HCT116 (cell line): ENCODE data around the gene TCF7L2. TPM values are rescaled to one million over a fixed set of nuclear protein-coding genes. Genes with fewer than 3 reads are reported as not detected.

Experiments used
- ATAC-seq: fragments of 200-7000 bp; cut with Tn5 transposase; 2 replicates; pipeline ENCODE4 v1.9.1; 2020; ENCODE audit warnings: mild to moderate bottlenecking, moderate library complexity
- BruUV-seq: library from RNA; stranded (reverse); fragments of 400-500 nt; replicated peaks from 2 replicates; lab custom pipeline; 2021; lab: Mats Ljungman, UMichigan
- CTCF ChIA-PET: fragments of 300-600 bp; sonication (Branson Sonifier 250); formaldehyde crosslinking; loops from one replicate; lab custom pipeline; 2021; ENCODE audit warnings: antibody characterized with exemption; lab: Charles Lee
- POLR2A ChIA-PET: fragments of 300-600, 350-600 bp; sonication (Branson Sonifier 250); formaldehyde crosslinking; loops from one replicate; lab custom pipeline; 2021; ENCODE audit warnings: antibody characterized with exemption; lab: Charles Lee
- RAD21 ChIA-PET, 2 experiments: fragments of 300-600 bp; sonication (Branson Sonifier 250); formaldehyde crosslinking; loops; one replicate each; lab custom pipeline; 2023; ENCODE audit warnings: low total read pairs in 2 of 2; ENCODE audit not compliant: uncharacterized antibody in 2 of 2, unreplicated experiment in 2 of 2, low non-redundant PET in 1 of 2; lab: Charles Lee
- DNase-seq: peaks from one replicate; pipeline ENCODE4 v3.0.0-alpha.2; 2010; ENCODE audit warnings: low read depth, low spot score
- H2AFZ ChIP-seq: fragments of 200-600 bp; shearing (Covaris generic), sonication (generic); 2 replicates; pipeline ENCODE4 v1.6.1; 2017; ENCODE audit warnings: low read depth, mixed run types, mixed read lengths, antibody characterized with exemption, low read length; ENCODE audit not compliant: poor library complexity, severe bottlenecking
- H3K27ac ChIP-seq: 2 replicates; pipeline ENCODE4 v1.5.1; 2012; ENCODE audit warnings: low read depth, low read length
- H3K27me3 ChIP-seq: fragments of 200-600 bp; sonication (generic); 2 replicates; pipeline ENCODE4 v1.6.1; 2016; ENCODE audit warnings: mixed run types, low read length, mixed read lengths; ENCODE audit not compliant: insufficient read depth
- H3K36me3 ChIP-seq, 2 experiments: fragments of 200-500 bp in 1 of 2; fragments of 200-600 bp in 1 of 2; sonication (Bioruptor generic) in 1 of 2; sonication (generic) in 1 of 2; 2 replicates each; pipeline versions ENCODE4 v1.5.1 to v1.6.1; 2014 to 2016; ENCODE audit warnings: low read length in 2 of 2, inconsistent platforms in 1 of 2, mixed read lengths in 1 of 2, mixed run types in 1 of 2; ENCODE audit not compliant: insufficient read depth in 2 of 2, control insufficient read depth in 1 of 2
- H3K4me1 ChIP-seq, 2 experiments: fragments of 200-600 bp in 1 of 2; sonication (generic) in 1 of 2; 2 replicates each; pipeline versions ENCODE4 v1.5.1 to v1.6.1; 2012 to 2017; ENCODE audit warnings: low read length in 2 of 2, inconsistent platforms in 1 of 2, mild to moderate bottlenecking in 1 of 2, mixed read lengths in 1 of 2, mixed run types in 1 of 2, moderate library complexity in 1 of 2; ENCODE audit not compliant: insufficient read depth in 2 of 2, control insufficient read depth in 1 of 2
- H3K4me2 ChIP-seq: fragments of 200-600 bp; sonication (generic); 2 replicates; pipeline ENCODE4 v1.6.1; 2017; ENCODE audit warnings: mixed run types, low read length, mixed read lengths
- H3K4me3 ChIP-seq, 2 experiments: fragments of 200-600 bp in 1 of 2; sonication (generic) in 1 of 2; replicated peaks in 1 of 2; 2 replicates each; pipeline ENCODE4 v1.5.1; 2011 to 2016; ENCODE audit warnings: low read length in 2 of 2, control low read depth in 1 of 2, low read depth in 1 of 2, mild to moderate bottlenecking in 1 of 2, mixed read lengths in 1 of 2, mixed run types in 1 of 2
- H3K79me2 ChIP-seq: fragments of 200-600 bp; sonication (generic); 2 replicates; pipeline ENCODE4 v1.6.1; 2017; ENCODE audit warnings: mild to moderate bottlenecking, mixed run types, low read length, moderate library complexity, mixed read lengths; ENCODE audit not compliant: insufficient read depth
- H3K9ac ChIP-seq: fragments of 200-600 bp; sonication (generic); 2 replicates; pipeline ENCODE4 v1.6.1; 2016; ENCODE audit warnings: low read length, mixed read lengths
- H3K9me2 ChIP-seq: fragments of 200-600 bp; sonication (generic), shearing (Covaris generic); 2 replicates; pipeline ENCODE4 v1.6.1; 2017; ENCODE audit warnings: mixed run types, mild to moderate bottlenecking, moderate library complexity; ENCODE audit not compliant: insufficient read depth
- H3K9me3 ChIP-seq, 2 experiments: fragments of 200-500 bp in 1 of 2; fragments of 200-600 bp in 1 of 2; sonication (Bioruptor generic) in 1 of 2; sonication (generic) in 1 of 2; 2 replicates each; pipeline ENCODE4 v1.6.1; 2014 to 2017; ENCODE audit warnings: low read length in 2 of 2, mixed read lengths in 2 of 2, inconsistent platforms in 1 of 2, low read depth in 1 of 2, mild to moderate bottlenecking in 1 of 2, mixed run types in 1 of 2, moderate library complexity in 1 of 2; ENCODE audit not compliant: control insufficient read depth in 1 of 2, insufficient read depth in 1 of 2
- H4K20me1 ChIP-seq: fragments of 200-600 bp; sonication (generic), shearing (Covaris generic); 2 replicates; pipeline ENCODE4 v1.6.1; 2017; ENCODE audit warnings: mixed run types, mild to moderate bottlenecking, moderate library complexity; ENCODE audit not compliant: insufficient read depth
- CBX3 ChIP-seq: IDR thresholded peaks from 2 replicates; pipeline ENCODE4 v1.6.1; 2012; ENCODE audit warnings: low read depth
- CEBPB ChIP-seq: IDR thresholded peaks from 2 replicates; pipeline ENCODE4 v1.6.1; 2012; ENCODE audit warnings: low read depth
- ELF1 ChIP-seq: IDR thresholded peaks from 2 replicates; pipeline ENCODE4 v1.6.1; 2012; ENCODE audit warnings: low read depth, borderline replicate concordance
- EZH2 ChIP-seq: fragments of 200-600 bp; sonication (generic); IDR thresholded peaks from 2 replicates; pipeline ENCODE4 v1.6.1; 2017; ENCODE audit warnings: antibody characterized with exemption, mixed run types
- FOSL1 ChIP-seq: IDR thresholded peaks from 2 replicates; pipeline ENCODE4 v1.6.1; 2012; ENCODE audit warnings: low read depth
- JUND ChIP-seq: IDR thresholded peaks from 2 replicates; pipeline ENCODE4 v1.6.1; 2012
- POLR2AphosphoS5 ChIP-seq: IDR thresholded peaks from 2 replicates; pipeline ENCODE4 v1.6.1; 2011; ENCODE audit warnings: mild to moderate bottlenecking, low read depth, low read length, moderate library complexity
- RAD21 ChIP-seq: IDR thresholded peaks from 2 replicates; pipeline ENCODE4 v1.6.1; 2012; ENCODE audit warnings: low read depth, mild to moderate bottlenecking
- REST ChIP-seq: IDR thresholded peaks from 2 replicates; pipeline ENCODE4 v1.6.1; 2012; ENCODE audit warnings: low read depth
- SIN3A ChIP-seq: IDR thresholded peaks from 2 replicates; pipeline ENCODE4 v1.6.1; 2012; ENCODE audit warnings: low read depth
- SP1 ChIP-seq: IDR thresholded peaks from 2 replicates; pipeline ENCODE4 v1.6.1; 2012; ENCODE audit warnings: low read depth
- SRF ChIP-seq: IDR thresholded peaks from 2 replicates; pipeline ENCODE4 v1.6.1; 2012; ENCODE audit warnings: low read depth
- TCF7L2 ChIP-seq: IDR thresholded peaks from 2 replicates; pipeline ENCODE4 v1.7.0; 2011; ENCODE audit warnings: borderline replicate concordance, inconsistent platforms; ENCODE audit not compliant: insufficient read depth, insufficient read length; ENCODE audit errors: extremely low read depth
- YY1 ChIP-seq: IDR thresholded peaks from 2 replicates; pipeline ENCODE4 v1.6.1; 2011; ENCODE audit warnings: low read length, low read depth, moderate library complexity, mild to moderate bottlenecking; ENCODE audit not compliant: insufficient replicate concordance; ENCODE audit errors: extremely low read depth
- ZBTB33 ChIP-seq: IDR thresholded peaks from 2 replicates; pipeline ENCODE4 v1.6.1; 2011; ENCODE audit warnings: mild to moderate bottlenecking, low read length, moderate library complexity; ENCODE audit not compliant: insufficient replicate concordance; ENCODE audit errors: extremely low read depth
- ZFX ChIP-seq: fragments of 450-650 bp; IDR thresholded peaks from 2 replicates; pipeline ENCODE4 v1.6.1; 2017
- ZNF274 ChIP-seq: fragments of 200-500 bp; sonication (Bioruptor generic); IDR thresholded peaks from 2 replicates; pipeline ENCODE4 v1.6.1; 2014; ENCODE audit warnings: mild to moderate bottlenecking, low read depth, low read length, inconsistent platforms
- intact Hi-C: fragments of 100-400 bp; cut with micrococcal nuclease; formaldehyde crosslinking; loops from 2 replicates; pipeline ENCODE4 v1.10.0; 2022
- total RNA-seq: library from RNA; stranded (reverse); gene quantifications from one replicate; pipeline ENCODE4 v1.2.1, GENCODE V29; 2021; ENCODE audit not compliant: unreplicated experiment
- TF ChIP-seq, protein P1 (sequence below), 3 experiments: fragments of 200-600 bp in 1 of 3; sonication (generic) in 1 of 3; IDR thresholded peaks in 2 of 3; conservative IDR thresholded peaks in 1 of 3; 2 replicates each; pipeline ENCODE4 v1.5.1; 2012 to 2017; ENCODE audit warnings: low read depth in 2 of 3, low read length in 2 of 3, antibody characterized with exemption in 1 of 3, borderline replicate concordance in 1 of 3, control low read depth in 1 of 3, mild to moderate bottlenecking in 1 of 3, mixed read lengths in 1 of 3, mixed run types in 1 of 3, moderate library complexity in 1 of 3; ENCODE audit not compliant: insufficient read depth in 1 of 3
- TF ChIP-seq, protein P2 (sequence below): IDR thresholded peaks from 2 replicates; pipeline ENCODE4 v1.6.1; 2012
- TF ChIP-seq, protein P3 (sequence below): IDR thresholded peaks from 2 replicates; pipeline ENCODE4 v1.6.1; 2012

The TCF7L2 gene
- total RNA-seq, 1 experiment from 2014 or later: 164 TPM

GRCh38 chr10:113104047-113104446 is 154.0 kb downstream of the TCF7L2 start:
- Histone ChIP-seq H3K4me2 (no peak overlapping the region), H3K27me3 (no peaks in the 10 kb centered on the region), H3K27ac (no peak overlapping the region), H3K79me2 (peaks cover 94% of the 10 kb centered on the region), H4K20me1 (peaks cover 26% of the 10 kb centered on the region), H3K9me2 (no peaks in the 10 kb centered on the region), H3K36me3 (peaks cover 18 to 53% of the 10 kb centered on the region in 2 experiments; a peak in 3 of 4 replicates), H3K4me3 (no peak overlapping the region), H3K9ac (no peak overlapping the region), H2AFZ (no peak overlapping the region), H3K9me3 (no peaks in the 10 kb centered on the region), H3K4me1 (peaks cover 14 to 45% of the 10 kb centered on the region in 2 experiments; a peak in 3 of 4 replicates)
- ChIA-PET CTCF (interaction anchor here (0.7 kb wide), 1 partner anchor 31 kb away, joined by 4 read pairs; no protein-coding TSS in a partner anchor), RAD21 (no interaction called here), POLR2A (no interaction called here)
- intact Hi-C loops: no loop called here
- ATAC-seq (no peak), DNase-seq (no peak)
- no TSS peak for BruUV-seq
- TF ChIP-seq ZFX (no peak), ELF1 (no peak), RAD21 (no peak), JUND (no peak), FOSL1 (no peak), ZNF274 (no peak), POLR2AphosphoS5 (no peak), EZH2 (no peak), REST (no peak), SRF (no peak), TCF7L2 (no peak), CEBPB (no peak), YY1 (no peak), SP1 (no peak), ZBTB33 (no peak), SIN3A (no peak), CBX3 (no peak)
- TF ChIP-seq, protein P1, sequence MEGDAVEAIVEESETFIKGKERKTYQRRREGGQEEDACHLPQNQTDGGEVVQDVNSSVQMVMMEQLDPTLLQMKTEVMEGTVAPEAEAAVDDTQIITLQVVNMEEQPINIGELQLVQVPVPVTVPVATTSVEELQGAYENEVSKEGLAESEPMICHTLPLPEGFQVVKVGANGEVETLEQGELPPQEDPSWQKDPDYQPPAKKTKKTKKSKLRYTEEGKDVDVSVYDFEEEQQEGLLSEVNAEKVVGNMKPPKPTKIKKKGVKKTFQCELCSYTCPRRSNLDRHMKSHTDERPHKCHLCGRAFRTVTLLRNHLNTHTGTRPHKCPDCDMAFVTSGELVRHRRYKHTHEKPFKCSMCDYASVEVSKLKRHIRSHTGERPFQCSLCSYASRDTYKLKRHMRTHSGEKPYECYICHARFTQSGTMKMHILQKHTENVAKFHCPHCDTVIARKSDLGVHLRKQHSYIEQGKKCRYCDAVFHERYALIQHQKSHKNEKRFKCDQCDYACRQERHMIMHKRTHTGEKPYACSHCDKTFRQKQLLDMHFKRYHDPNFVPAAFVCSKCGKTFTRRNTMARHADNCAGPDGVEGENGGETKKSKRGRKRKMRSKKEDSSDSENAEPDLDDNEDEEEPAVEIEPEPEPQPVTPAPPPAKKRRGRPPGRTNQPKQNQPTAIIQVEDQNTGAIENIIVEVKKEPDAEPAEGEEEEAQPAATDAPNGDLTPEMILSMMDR (IDR thresholded peaks at IDR 0.05 in 2 of 3, conservative IDR thresholded peaks at IDR 0.05 in 1 of 3; ENCODE audit: borderline replicate concordance in 1 of 3, insufficient read depth in 1 of 3, low read depth in 2 of 3, low read length in 2 of 3): no peak
- TF ChIP-seq, protein P2, sequence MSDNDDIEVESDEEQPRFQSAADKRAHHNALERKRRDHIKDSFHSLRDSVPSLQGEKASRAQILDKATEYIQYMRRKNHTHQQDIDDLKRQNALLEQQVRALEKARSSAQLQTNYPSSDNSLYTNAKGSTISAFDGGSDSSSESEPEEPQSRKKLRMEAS: no peak
- TF ChIP-seq, protein P3, sequence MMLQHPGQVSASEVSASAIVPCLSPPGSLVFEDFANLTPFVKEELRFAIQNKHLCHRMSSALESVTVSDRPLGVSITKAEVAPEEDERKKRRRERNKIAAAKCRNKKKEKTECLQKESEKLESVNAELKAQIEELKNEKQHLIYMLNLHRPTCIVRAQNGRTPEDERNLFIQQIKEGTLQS: no peak
